Measurements from ENCODE around the gene NRXN3.
"Not testable (repeated sequence)": the region's sequence is repeated elsewhere in the genome, so short reads cannot be mapped to it uniquely, and the experiment has no call there.

NRXN3 gene

DNA sequence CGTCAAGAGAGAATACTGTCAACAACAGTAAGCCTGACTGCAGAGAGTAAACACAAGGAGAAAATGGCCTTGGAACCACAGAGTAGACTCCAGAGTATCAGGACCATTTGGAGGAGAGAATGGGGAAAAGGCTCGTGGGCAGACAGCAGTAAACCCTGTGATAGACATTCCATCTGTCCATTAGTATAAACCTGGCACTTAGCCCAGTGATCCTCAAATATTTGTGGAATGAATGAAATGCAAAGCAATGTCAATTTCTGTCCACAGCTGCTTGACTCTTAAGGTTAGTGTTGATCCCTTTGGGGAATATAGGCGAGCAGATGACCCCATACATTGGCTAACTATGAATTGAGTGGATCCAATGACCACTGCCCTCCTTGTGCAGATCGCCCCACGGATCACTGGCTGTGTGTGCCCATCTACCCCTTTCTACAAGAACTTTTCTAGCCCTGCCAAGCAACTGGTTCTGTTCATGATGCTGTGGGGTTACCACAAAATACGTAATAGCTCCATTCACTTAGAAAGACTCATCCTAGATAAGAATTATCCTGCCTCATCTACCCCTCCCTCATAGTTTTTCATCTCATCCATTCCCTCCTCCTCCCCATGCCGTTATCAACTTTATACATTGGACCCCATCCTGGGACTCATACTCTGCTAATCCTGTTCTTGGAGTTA lies 846.8 kb downstream of the NRXN3 start:
- DNase-seq (ENCODE audit: low spot score): no peak

DNA sequence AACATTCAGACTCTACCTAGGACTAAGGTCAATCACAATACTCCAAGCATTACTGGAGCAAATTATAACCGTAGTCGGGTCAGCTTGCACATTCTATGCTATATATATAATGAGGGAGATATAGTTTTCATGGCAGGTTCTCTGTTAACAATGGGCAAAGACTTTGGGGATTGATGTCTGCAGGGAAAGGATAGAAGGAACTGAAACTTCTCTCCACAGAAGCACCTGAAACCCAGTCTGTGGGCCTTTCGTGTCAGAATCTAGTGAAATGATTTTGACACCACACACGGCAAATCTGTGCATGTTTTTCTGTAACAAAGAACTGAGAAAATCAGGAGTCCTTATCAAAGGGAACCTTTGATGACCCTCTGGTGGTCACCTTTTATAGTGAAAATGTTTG lies 847.4 kb downstream of the NRXN3 start:
- no peak for DNase-seq (ENCODE audit: low spot score)

DNA sequence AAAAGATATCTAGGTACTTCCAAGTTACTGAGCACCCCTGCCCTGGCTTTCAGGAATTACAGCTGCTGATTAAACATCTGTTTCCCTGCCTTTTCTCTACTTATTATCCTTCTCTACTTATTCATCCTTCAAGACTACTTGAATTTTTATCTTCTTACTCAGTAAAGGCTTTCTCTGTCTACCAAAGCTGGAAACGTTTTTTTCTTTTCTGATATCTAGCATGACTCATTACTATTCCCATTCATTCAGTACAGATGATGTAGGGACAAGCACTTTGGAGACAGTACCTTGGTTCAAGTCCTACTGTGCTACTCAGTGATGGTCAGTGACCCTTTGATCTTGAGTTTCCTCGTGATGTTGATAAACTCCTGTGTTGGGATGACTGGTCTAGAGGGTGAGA lies 848.7 kb downstream of the NRXN3 start:
- no peak for DNase-seq (ENCODE audit: low spot score)

DNA sequence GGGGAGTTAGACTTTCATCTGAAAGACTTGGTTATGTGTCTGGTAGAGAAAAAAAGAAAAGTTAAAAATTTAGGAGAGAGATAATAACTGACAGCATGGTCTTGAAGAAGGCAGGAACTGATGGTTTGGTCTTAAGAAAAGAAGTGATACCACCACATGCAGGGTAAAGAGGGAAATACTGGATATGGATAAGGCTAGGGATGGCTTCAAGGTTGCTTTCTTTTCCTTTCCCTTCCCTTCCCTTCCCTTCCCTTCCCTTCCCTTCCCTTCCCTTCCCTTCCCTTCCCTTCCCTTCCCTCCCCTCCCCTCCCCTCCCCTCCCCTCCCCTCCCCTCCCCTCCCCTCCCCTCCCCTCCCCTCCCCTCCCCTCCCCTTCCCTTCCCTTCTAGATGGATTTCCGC lies 849.7 kb downstream of the NRXN3 start:
- not testable (repeated sequence) for DNase-seq (ENCODE audit: low spot score)

DNA sequence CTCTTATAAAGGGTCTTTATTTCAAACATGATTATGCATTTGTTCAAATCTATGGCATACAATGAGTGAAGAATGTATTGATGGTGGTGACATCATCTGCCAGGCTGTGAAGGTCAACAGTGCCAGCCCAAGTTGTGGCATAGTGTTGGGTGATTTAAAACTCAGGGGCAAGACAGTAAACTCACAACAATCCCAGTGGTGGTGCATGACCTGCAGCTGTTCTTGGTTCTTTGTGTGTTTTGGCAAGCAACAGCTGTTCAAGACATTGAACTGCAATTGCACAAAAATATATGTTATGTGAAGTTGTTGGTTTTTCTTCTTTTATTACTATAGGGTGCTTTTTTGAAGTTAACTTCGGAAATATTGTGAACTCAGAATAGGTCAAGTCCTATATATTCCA lies 851.6 kb downstream of the NRXN3 start:
- no peak for DNase-seq (ENCODE audit: low spot score)

DNA sequence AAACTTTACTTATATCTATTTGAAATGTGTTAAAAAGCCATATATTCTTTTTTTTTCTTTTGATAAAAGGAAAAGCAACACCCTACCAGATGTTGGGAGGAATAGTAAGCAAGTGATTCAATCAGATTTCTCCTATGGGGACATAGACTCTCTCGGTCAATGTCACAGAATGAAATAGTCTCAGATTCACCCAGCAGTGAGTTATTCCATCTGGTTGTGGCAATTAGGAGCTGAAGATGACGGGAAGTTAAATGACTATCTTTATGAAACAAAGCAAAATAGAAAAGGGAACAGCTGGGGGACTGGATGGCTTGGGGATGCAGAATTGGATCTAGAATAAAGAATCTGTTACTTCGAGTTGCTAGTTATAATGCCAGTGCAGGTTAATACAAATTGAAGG lies 857.0 kb downstream of the NRXN3 start:
- no peak for DNase-seq (ENCODE audit: low spot score)

DNA sequence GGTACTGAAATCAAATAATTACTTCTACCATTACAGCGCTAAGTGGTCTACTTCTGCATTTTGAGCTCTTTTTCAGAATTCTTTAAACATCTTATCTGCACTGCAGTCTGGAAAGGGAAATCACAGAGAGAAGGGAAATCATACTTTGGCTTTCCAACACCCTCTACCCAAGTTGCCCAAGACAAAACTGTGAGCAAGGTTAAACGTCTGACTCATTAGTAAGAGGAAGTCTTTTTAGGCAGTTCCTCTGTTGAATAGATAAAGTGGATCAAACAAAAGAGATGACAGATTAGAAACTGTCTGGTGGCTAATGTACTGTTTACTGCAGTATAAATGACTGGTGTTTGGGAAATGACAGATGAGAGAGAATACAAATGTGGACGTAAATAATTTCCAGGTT lies 858.1 kb downstream of the NRXN3 start:
- DNase-seq (ENCODE audit: low spot score): no peak

DNA sequence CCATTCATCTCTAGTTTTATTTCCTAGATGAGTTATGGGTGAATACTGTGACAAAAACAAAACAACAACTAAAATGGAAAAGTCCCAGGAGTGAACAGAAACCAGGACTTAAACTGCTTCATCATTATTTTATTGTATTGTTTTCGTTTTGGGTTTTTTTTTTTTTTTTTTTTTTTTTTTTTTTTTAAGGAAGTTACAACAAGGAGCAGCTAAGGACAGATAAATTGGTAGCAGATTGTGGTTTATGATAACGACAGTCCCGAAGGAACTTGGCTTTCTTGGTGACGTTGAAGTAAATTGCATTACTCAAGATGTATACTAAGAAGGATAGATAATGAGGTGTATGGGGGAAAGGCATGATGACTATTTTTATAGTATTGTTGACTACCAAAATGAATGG lies 866.3 kb downstream of the NRXN3 start:
- DNase-seq (ENCODE audit: low spot score): no peak

DNA sequence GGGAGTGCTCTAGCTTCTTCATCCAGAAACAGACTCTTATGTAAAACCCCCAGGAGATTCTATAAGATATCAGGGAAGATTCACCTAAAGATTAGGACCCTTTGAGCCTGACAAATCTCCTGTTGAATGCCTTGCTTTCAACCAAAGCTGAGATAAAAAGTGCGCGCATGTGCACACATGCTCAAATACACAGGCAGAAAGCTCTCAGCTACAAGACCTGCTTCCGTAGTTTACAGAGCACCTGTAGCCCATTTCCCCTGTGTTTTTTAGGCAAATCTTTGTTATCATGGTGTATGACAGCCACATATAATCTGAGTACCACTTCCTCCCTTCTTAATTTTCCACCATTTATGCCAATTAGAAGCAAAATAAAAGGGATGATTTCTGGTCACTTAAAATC lies 866.9 kb downstream of the NRXN3 start:
- DNase-seq (ENCODE audit: low spot score): no peak

DNA sequence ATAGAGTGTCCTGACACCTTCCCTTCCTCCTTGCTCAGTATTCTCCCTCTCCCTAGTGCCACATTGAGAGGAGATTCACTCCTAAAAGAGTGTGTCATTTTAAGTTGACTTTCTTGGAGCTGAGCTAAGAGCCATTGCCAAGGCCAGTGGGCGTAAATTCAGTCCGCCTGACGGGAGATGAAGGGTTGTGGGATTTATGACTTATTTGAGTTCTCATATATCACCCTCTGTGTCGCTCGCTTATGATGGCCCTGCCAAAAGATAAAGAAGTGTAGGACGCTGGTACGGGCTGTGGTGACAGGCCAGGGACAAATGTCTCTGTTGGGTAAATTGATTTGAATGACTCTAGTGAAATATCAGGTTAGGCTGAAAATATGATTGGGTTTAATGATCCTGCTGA lies 867.4 kb downstream of the NRXN3 start:
- no peak for DNase-seq (ENCODE audit: low spot score)

DNA sequence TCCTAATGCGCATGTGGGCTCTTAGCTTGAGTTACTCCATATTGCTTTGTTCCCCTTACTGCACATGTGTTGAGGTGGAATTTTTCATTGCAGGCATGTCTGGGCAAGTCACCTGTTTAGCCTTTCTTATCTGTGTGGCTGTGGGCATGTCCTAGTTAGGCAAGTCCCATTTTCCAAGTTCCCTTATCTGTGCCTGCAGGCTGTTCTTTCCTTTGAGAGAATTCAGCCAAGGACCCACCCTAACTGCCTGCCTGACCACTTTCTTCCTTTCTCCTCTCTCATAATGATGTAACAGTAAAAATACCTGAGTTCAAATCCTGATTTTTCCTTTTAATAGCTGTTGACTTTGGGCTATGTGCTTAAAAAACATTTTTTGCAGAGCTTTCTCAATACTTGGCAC lies 870.6 kb downstream of the NRXN3 start:
- no peak for DNase-seq (ENCODE audit: low spot score)

DNA sequence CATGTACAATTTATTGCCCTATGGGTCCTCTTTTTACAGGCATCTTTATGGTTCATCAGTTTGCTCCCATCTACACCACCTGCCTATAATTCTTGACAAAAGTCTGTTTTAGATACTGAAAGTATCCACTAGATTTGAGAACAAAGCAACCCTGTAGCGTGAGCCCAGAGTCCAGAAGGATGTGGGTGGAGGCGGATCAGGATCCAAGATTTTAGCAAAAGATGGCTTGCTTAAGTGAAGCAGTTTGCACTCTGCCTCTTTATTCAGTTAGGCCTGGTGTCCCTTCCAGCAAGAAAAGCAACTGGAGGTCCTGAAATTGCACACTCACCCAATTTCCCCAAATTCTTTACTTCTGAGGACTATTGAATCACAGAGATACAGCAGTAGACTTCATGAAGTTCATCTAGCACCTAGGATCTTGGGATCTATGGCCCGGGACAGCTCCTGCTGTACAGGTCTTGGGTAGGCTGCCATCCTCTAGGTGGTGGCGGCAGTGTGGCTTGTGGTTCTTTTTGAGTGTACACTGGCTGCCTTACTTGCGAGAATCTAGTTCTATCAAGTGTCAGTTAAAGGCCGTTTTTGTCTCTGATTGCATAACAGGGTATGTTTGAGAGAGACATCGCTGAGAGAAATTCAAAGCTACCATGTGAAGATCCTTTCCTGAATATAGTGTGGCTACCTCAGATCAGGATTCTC lies 873.2 kb downstream of the NRXN3 start:
- no peak for DNase-seq (ENCODE audit: low spot score)

DNA sequence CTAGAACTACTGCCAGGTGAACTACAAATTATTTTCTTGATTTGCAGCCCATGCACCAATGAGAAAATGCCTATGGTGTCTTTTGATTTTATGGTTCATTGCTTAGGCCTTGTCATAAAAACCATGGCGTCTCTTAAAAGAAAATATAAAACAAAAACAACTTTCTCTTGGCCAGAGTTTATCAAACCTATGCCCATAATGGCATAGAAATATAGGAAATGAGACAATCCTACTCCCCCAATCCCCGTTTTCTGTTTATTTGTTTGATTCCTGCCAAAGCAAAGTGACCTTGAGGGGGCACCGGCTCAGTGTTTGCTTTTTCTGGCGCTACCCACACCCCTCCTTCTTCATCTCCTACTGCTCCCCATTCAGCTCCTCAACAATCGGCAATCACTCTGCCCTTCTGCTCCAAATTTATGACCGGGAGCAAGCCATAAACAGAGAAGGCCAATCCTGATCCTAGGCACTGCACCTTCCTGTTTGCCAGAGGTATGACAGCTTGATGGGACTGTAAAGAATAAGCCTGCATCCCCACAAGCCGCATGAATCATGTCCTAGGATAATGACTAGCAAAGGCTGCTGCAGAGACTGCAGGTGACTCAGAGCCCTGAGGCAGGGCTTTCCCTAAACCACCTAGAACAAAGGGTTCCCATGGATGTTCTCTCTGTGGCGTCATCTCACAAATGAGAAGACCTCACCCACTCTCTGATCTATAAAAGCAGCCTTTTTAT lies 874.9 kb downstream of the NRXN3 start:
- no peak for DNase-seq (ENCODE audit: low spot score)

DNA sequence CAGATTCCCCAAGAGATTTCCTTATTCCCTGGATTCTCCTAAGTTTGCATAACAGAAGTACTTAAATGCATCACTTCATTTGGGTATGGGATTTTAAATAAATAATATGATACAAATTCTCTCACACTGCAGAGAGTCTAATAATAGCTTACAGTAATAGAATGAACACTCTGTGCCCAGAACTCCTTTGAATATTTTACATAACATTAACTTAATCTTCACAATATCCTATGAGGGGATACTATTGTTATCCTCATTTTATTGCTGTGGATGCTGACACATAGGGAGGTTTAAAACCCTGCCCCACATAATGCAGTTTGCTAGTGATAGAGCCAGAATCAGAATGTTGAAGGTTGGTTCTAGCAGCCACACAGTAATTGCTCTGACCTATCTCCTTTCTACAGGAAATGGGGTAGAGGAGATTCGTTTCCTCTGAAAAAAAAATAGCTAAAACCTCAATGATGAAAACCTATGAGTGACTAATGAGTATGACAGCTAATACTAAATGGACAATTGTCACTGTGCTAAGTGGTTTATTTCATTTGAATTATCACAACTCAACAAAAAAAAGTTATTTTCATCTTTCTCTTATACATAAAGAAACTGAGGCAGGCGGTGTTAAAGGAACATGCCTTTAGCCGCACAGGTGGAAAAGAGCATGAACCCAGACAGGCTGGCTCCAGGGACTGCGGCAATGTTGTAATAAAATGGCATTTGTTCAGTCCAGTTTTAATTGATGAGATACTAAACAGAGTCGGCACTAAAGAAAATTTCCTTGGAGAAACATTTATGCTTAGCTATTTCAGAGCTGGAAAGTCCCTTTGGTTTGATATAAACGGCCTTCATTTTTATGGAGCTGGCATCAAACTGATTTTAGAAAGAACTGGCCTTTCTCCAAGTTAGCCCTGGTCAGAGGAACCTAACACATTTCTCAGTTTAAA lies 880.9 kb downstream of the NRXN3 start:
- DNase-seq (ENCODE audit: low spot score): no peak

DNA sequence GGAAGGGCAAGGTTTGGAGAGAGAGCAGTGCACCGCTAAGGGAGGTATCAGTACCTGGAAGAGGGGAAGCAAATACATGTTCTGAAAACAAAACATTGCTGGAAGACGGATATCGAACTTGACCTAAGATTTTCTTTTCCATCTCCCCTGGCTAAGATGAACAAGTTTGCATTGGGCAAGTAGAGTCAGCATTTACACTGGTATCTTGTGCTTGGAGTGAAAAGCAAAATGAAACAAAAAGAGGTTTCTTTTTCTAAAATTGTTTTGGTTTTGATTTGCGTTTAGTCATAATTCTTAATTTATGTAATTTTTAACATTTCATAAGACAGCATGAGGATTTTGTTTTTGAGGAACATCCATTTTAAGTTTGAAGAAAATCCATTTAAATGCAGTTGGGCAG lies 881.6 kb downstream of the NRXN3 start:
- no peak for DNase-seq (ENCODE audit: low spot score)

DNA sequence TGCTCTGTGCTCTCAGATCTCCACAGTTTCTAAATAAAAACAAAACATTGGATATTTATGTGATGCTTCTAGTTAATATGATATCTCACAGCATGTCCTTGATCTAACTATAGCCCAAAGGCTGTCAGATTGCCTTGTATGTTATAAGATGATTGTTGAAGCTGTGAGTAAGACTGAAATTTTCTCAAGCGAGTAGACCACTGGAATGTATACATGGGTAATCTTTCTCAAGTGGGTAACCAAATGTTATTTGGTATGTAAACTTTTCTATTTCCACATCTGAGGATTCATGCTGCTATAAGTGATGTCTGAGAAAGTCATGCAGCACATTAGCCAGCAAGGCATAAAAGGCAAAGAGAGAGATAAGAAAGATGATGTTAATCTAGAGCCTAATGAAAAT lies 886.7 kb downstream of the NRXN3 start:
- DNase-seq (ENCODE audit: low spot score): no peak

DNA sequence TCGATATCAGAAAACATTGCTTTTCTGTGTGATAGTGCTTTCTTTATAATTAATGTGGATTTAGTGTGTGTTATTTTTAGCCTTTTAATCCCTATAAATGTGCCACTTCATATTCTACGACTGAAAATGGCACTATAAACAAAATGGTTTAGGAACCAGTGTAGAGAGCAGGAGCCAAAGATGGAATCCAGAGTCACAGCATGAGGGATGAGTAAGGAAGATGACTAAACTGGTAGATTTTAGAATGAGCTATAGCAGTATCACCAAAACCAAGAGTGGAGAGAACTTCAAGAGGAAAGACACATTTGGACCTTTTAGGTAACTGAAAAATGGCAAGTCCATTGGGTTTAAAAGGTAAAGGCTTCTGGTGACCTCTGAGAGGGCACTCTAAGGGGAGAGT lies 887.2 kb downstream of the NRXN3 start:
- DNase-seq (ENCODE audit: low spot score): no peak

DNA sequence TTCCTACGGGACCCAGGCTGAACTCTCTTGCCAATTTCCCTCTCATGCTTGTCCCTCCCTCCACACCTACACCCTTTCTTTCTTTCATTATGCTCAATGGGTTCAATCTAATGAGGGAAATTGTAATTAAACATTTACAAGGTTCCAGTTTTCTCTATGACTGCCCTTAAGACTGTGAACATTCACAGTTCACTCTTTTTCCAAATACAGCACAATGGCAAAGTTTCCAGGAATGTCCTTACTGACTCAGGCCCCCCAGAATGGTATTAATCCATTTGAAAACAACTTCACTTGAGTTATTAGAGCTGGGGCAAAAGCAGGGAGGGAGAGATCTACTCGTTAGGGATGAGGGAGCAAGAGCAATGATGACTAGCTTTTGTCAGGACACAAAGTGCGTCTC lies 892.1 kb downstream of the NRXN3 start:
- DNase-seq (ENCODE audit: low spot score): no peak

DNA sequence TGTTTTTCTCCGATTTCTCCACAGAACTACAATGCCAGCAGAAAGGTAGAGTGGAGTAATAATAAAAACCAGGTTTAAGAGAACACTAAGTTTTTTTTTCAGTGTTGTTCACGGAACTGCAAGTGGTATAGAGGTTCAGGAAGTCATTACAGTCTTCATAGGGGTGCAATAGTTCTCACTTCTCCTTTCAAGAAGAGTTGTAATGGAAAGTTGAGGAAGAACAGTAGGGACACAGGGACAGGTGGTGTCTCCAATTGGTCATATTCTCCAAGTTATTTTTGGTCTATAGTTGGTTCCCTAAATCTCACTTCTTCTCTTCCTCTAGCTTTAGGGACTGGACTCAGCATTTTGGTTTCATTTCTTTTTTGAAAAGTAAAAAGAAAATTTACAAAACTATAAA lies 894.0 kb downstream of the NRXN3 start:
- no peak for DNase-seq (ENCODE audit: low spot score)

DNA sequence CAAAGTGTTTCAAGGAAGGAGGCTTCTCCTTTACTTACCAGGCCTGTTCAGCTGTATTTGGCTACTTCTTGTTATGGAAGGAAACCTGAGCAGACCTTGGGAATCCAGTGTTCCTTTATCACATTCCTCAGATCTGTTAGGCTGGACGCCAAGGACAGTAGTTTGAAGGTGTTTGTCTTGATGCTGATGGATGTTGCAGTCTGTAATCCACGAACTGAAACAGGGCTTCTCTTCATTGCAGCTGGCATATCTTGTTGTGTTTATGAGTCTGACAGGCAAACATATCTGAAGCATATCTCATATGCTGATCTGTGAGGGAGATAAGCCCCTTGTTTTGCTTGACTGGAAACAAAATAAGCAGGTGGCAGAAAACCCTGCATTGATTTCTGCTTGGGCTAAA lies 904.3 kb downstream of the NRXN3 start:
- DNase-seq (ENCODE audit: low spot score): no peak

DNA sequence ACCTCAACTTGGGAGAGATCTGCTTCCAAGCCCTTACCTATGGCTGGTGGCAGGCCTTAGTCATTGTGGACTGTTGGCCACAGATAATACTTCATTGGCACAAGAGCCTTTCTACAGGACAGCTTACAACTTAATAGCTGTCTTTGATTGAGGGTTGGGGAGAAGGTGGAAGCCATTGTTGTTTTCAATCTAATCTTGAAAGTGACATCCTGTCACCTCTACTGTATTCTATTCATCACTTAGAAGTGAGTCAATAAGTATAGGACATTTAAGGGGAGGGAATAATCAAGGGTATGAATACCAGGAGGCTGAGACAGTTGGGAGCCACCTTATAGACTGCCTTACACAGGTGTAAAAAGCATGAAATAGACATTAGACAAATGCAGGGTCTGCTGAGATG lies 906.3 kb downstream of the NRXN3 start:
- DNase-seq (ENCODE audit: low spot score): no peak

DNA sequence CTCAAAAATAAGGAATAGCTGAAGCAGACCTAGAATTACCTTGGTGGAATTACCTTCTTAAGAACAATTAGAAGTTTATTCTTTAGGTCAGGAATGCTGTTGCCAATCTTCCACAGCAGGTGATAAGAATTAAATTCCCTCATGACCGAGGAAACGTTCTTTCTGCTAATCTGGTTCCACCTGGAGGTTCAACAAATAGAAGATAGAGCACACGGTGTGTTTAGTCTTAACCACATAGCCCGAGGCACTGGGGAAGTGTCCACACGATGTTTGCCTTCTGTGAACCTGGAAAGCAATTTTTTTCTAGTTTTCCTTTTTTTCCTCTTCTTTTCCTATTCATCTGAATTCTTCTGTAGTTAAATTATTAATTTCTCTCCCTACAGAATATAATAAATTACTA lies 906.9 kb downstream of the NRXN3 start:
- no peak for DNase-seq (ENCODE audit: low spot score)
